WTC11 (cell line): ENCODE data around the gene DDR2. TPM values are rescaled to one million over a fixed set of nuclear protein-coding genes. Genes with fewer than 3 reads are reported as not detected.

Experiments used
- ATAC-seq: fragments of 200-7000 bp; cut with Tn5 transposase; 2 replicates; pipeline ENCODE4 v1.10.0; 2021; ENCODE audit warnings: mild to moderate bottlenecking, moderate library complexity
- CTCF ChIA-PET: fragments of 300-600 bp; sonication (Branson Sonifier 250); formaldehyde crosslinking; loops from one replicate; lab custom pipeline; 2021; ENCODE audit warnings: antibody characterized with exemption; lab: Charles Lee
- POLR2A ChIA-PET: fragments of 350-600 bp; sonication (Branson Sonifier 250); formaldehyde crosslinking; loops from one replicate; lab custom pipeline; 2021; ENCODE audit warnings: antibody characterized with exemption; lab: Charles Lee
- DNase-seq: peaks from one replicate; pipeline ENCODE4 v3.0.0; 2021; ENCODE audit warnings: low spot score
- H3K27ac Mint-ChIP-seq: 2 replicates; pipeline ENCODE4 v1.8.0; 2021; ENCODE audit warnings: mixed read lengths
- H3K27me3 Mint-ChIP-seq: 2 replicates; pipeline ENCODE4 v1.8.0; 2021; ENCODE audit warnings: low read depth, mild to moderate bottlenecking, moderate library complexity, mixed read lengths
- H3K36me3 Mint-ChIP-seq: 2 replicates; pipeline ENCODE4 v1.8.0; 2021; ENCODE audit warnings: mixed read lengths
- H3K4me1 Mint-ChIP-seq: 2 replicates; pipeline ENCODE4 v1.8.0; 2022; ENCODE audit warnings: mixed read lengths
- H3K4me3 Mint-ChIP-seq: 2 replicates; pipeline ENCODE4 v1.8.0; 2021; ENCODE audit warnings: mild to moderate bottlenecking, moderate library complexity, mixed read lengths
- H3K9me3 Mint-ChIP-seq: 2 replicates; pipeline ENCODE4 v1.8.0; 2021; ENCODE audit warnings: mixed read lengths
- AFF4 ChIP-seq: sonication (generic); formaldehyde crosslinking; IDR thresholded peaks from 2 replicates; pipeline ENCODE4 v1.8.1; 2023; ENCODE audit warnings: mild to moderate bottlenecking, missing genetic modification reagents, borderline replicate concordance
- AR ChIP-seq: fragments of 250-450 bp; sonication (Bioruptor Pico); IDR thresholded peaks from 2 replicates; pipeline ENCODE4 v1.9.0; 2021; ENCODE audit warnings: mild to moderate bottlenecking
- ARID4B ChIP-seq: sonication (generic); formaldehyde crosslinking; IDR thresholded peaks from 2 replicates; pipeline ENCODE4 v1.8.0; 2023; ENCODE audit warnings: missing genetic modification reagents, mild to moderate bottlenecking, borderline replicate concordance
- E2F4 ChIP-seq: sonication (generic); formaldehyde crosslinking; IDR thresholded peaks from 2 replicates; pipeline ENCODE4 v1.8.1; 2022; ENCODE audit warnings: low read depth, mild to moderate bottlenecking, moderate library complexity, missing genetic modification reagents, borderline replicate concordance
- HMGA2 ChIP-seq: fragments of 250-450 bp; sonication (Bioruptor Pico); IDR thresholded peaks from 2 replicates; pipeline ENCODE4 v1.4.0; 2021; ENCODE audit warnings: mild to moderate bottlenecking, moderate library complexity
- NFATC4 ChIP-seq: fragments of 250-450 bp; sonication (Bioruptor Pico); IDR thresholded peaks from 2 replicates; pipeline ENCODE4 v1.9.0; 2021; ENCODE audit warnings: mild to moderate bottlenecking
- NFE2L1 ChIP-seq: sonication (generic); formaldehyde crosslinking; IDR thresholded peaks from 2 replicates; pipeline ENCODE4 v1.8.1; 2023; ENCODE audit warnings: missing genetic modification reagents
- PREB ChIP-seq: sonication (generic); formaldehyde crosslinking; IDR thresholded peaks from 2 replicates; pipeline ENCODE4 v1.8.1; 2022; ENCODE audit warnings: mild to moderate bottlenecking, missing genetic modification reagents, moderate library complexity, borderline replicate concordance
- RELA ChIP-seq: sonication (generic); formaldehyde crosslinking; IDR thresholded peaks from 2 replicates; pipeline ENCODE4 v1.8.1; 2022; ENCODE audit warnings: missing genetic modification reagents, mild to moderate bottlenecking, borderline replicate concordance
- SMAD4 ChIP-seq: sonication (generic); formaldehyde crosslinking; IDR thresholded peaks from 2 replicates; pipeline ENCODE4 v1.8.0; 2022; ENCODE audit warnings: mild to moderate bottlenecking, missing genetic modification reagents
- STAT6 ChIP-seq: sonication (generic); formaldehyde crosslinking; conservative IDR thresholded peaks from 2 replicates; pipeline ENCODE4 v1.8.1; 2023; ENCODE audit warnings: mild to moderate bottlenecking, low read depth, missing genetic modification reagents, moderate library complexity
- TCF7 ChIP-seq: sonication (generic); formaldehyde crosslinking; IDR thresholded peaks from 2 replicates; pipeline ENCODE4 v1.8.0; 2022; ENCODE audit warnings: mild to moderate bottlenecking, low read depth, missing genetic modification reagents, moderate library complexity
- TP53 ChIP-seq: sonication (generic); formaldehyde crosslinking; IDR thresholded peaks from 2 replicates; pipeline ENCODE4 v1.8.1; 2023; ENCODE audit warnings: mild to moderate bottlenecking, missing genetic modification reagents
- ZNF121 ChIP-seq: sonication (generic); formaldehyde crosslinking; IDR thresholded peaks from 2 replicates; pipeline ENCODE4 v1.8.0; 2023; ENCODE audit warnings: missing genetic modification reagents
- ZNF138 ChIP-seq: sonication (generic); formaldehyde crosslinking; conservative IDR thresholded peaks from 2 replicates; pipeline ENCODE4 v1.8.1; 2022; ENCODE audit warnings: mild to moderate bottlenecking, moderate library complexity, missing genetic modification reagents
- ZNF317 ChIP-seq: sonication (generic); formaldehyde crosslinking; IDR thresholded peaks from 2 replicates; pipeline ENCODE4 v1.8.1; 2023; ENCODE audit warnings: low read depth, mild to moderate bottlenecking, moderate library complexity, missing genetic modification reagents, borderline replicate concordance
- ZNF512 ChIP-seq: sonication (generic); formaldehyde crosslinking; IDR thresholded peaks from 2 replicates; pipeline ENCODE4 v1.8.1; 2022; ENCODE audit warnings: missing genetic modification reagents, borderline replicate concordance
- total RNA-seq: library from RNA; stranded (reverse); gene quantifications from 3 replicates; pipeline ENCODE4 v1.2.3, GENCODE V29; 2021

DDR2 gene
- total RNA-seq, 1 experiment from 2014 or later: 0.85 TPM

- TF ChIP-seq TCF7: no peak
- TF ChIP-seq, all 79 proteins: peak for 0
These were observed 191.0 kb downstream of the DDR2 start (continued) for GRCh38 chr1:162823231-162823630.

GRCh38 chr1:162823771-162824525, 191.7 kb downstream of the DDR2 start:
- ChIA-PET POLR2A (no interaction called here), CTCF (no interaction called here)
- Mint-ChIP-seq H3K27me3 (peaks cover 10% of the 10 kb centered on the region), H3K9me3 (no peaks in the 10 kb centered on the region), H3K4me3 (no peak overlapping the region), H3K27ac (no peak overlapping the region), H3K4me1 (peaks cover 18% of the 10 kb centered on the region), H3K36me3 (no peaks in the 10 kb centered on the region)
- DNase-seq: no peak
- ATAC-seq: no peak
- TF ChIP-seq AFF4 (CRISPR knock-in tag): no peak
- no peak for TF ChIP-seq ZNF138 (CRISPR knock-in tag)
- no peak for TF ChIP-seq ZNF317 (CRISPR knock-in tag)
- no peak for TF ChIP-seq AR (CRISPR knock-in tag)
- TF ChIP-seq ZNF512 (CRISPR knock-in tag): no peak
- TF ChIP-seq ARID4B (CRISPR knock-in tag): no peak
- no peak for TF ChIP-seq NFATC4 (CRISPR knock-in tag)
- no peak for TF ChIP-seq ZNF121 (CRISPR knock-in tag)
- TF ChIP-seq TP53 (CRISPR knock-in tag): no peak
- TF ChIP-seq E2F4: no peak
- TF ChIP-seq STAT6 (CRISPR knock-in tag): no peak
- no peak for TF ChIP-seq RELA
- no peak for TF ChIP-seq NFE2L1 (CRISPR knock-in tag)
- no peak for TF ChIP-seq HMGA2 (CRISPR knock-in tag)
- no peak for TF ChIP-seq PREB
- no peak for TF ChIP-seq SMAD4 (CRISPR knock-in tag)
